Measurements from ENCODE around the gene KRTAP25-1.

- no peak for TF ChIP-seq CTCF (IDR thresholded peaks at IDR 0.05)
- no peak for TF ChIP-seq POLR2A (IDR thresholded peaks at IDR 0.05)
Observed at GRCh38 chr21:30268608-30269197, 20.6 kb downstream of the KRTAP25-1 start.
